WTC11 (cell line): ENCODE data around the gene GLB1L3. TPM values are rescaled to one million over a fixed set of nuclear protein-coding genes. Genes with fewer than 3 reads are reported as not detected.

Source experiments
- ATAC-seq: fragments of 200-7000 bp; cut with Tn5 transposase; 2 replicates; pipeline ENCODE4 v1.10.0; 2021; ENCODE audit warnings: mild to moderate bottlenecking, moderate library complexity
- CTCF ChIA-PET: fragments of 300-600 bp; sonication (Branson Sonifier 250); formaldehyde crosslinking; loops from one replicate; lab custom pipeline; 2021; ENCODE audit warnings: antibody characterized with exemption; lab: Charles Lee
- POLR2A ChIA-PET: fragments of 350-600 bp; sonication (Branson Sonifier 250); formaldehyde crosslinking; loops from one replicate; lab custom pipeline; 2021; ENCODE audit warnings: antibody characterized with exemption; lab: Charles Lee
- DNase-seq: peaks from one replicate; pipeline ENCODE4 v3.0.0; 2021; ENCODE audit warnings: low spot score
- H3K27ac Mint-ChIP-seq: 2 replicates; pipeline ENCODE4 v1.8.0; 2021; ENCODE audit warnings: mixed read lengths
- H3K27me3 Mint-ChIP-seq: 2 replicates; pipeline ENCODE4 v1.8.0; 2021; ENCODE audit warnings: low read depth, mild to moderate bottlenecking, moderate library complexity, mixed read lengths
- H3K36me3 Mint-ChIP-seq: 2 replicates; pipeline ENCODE4 v1.8.0; 2021; ENCODE audit warnings: mixed read lengths
- H3K4me1 Mint-ChIP-seq: 2 replicates; pipeline ENCODE4 v1.8.0; 2022; ENCODE audit warnings: mixed read lengths
- H3K4me3 Mint-ChIP-seq: 2 replicates; pipeline ENCODE4 v1.8.0; 2021; ENCODE audit warnings: mild to moderate bottlenecking, moderate library complexity, mixed read lengths
- H3K9me3 Mint-ChIP-seq: 2 replicates; pipeline ENCODE4 v1.8.0; 2021; ENCODE audit warnings: mixed read lengths
- CREB1 ChIP-seq: sonication (generic); formaldehyde crosslinking; IDR thresholded peaks from 2 replicates; pipeline ENCODE4 v1.8.0; 2023; ENCODE audit warnings: mild to moderate bottlenecking, missing genetic modification reagents
- ELF4 ChIP-seq: sonication (generic); formaldehyde crosslinking; IDR thresholded peaks from 2 replicates; pipeline ENCODE4 v1.8.1; 2022; ENCODE audit warnings: low read depth, mild to moderate bottlenecking, moderate library complexity, missing genetic modification reagents
- FOXJ3 ChIP-seq: sonication (generic); formaldehyde crosslinking; IDR thresholded peaks from 2 replicates; pipeline ENCODE4 v1.9.0; 2021; ENCODE audit warnings: missing genetic modification reagents, mild to moderate bottlenecking, borderline replicate concordance
- GABPB1 ChIP-seq: sonication (generic); formaldehyde crosslinking; IDR thresholded peaks from 2 replicates; pipeline ENCODE4 v1.8.1; 2023; ENCODE audit warnings: mild to moderate bottlenecking, missing genetic modification reagents
- IRF2 ChIP-seq: sonication (generic); formaldehyde crosslinking; IDR thresholded peaks from 2 replicates; pipeline ENCODE4 v1.8.0; 2022; ENCODE audit warnings: low read depth, missing genetic modification reagents, borderline replicate concordance
- JAZF1 ChIP-seq: fragments of 250-450 bp; sonication (Bioruptor Pico); IDR thresholded peaks from 2 replicates; pipeline ENCODE4 v1.9.0; 2021; ENCODE audit warnings: moderate library complexity, mild to moderate bottlenecking, inconsistent platforms
- MYBL2 ChIP-seq: sonication (generic); formaldehyde crosslinking; IDR thresholded peaks from 2 replicates; pipeline ENCODE4 v1.8.1; 2023; ENCODE audit warnings: mild to moderate bottlenecking, moderate library complexity, missing genetic modification reagents
- NFATC4 ChIP-seq: fragments of 250-450 bp; sonication (Bioruptor Pico); IDR thresholded peaks from 2 replicates; pipeline ENCODE4 v1.9.0; 2021; ENCODE audit warnings: mild to moderate bottlenecking
- NR1H2 ChIP-seq: sonication (generic); formaldehyde crosslinking; IDR thresholded peaks from 2 replicates; pipeline ENCODE4 v1.9.0; 2021; ENCODE audit warnings: mild to moderate bottlenecking, moderate library complexity, missing genetic modification reagents
- TEAD1 ChIP-seq: sonication (generic); formaldehyde crosslinking; IDR thresholded peaks from 2 replicates; pipeline ENCODE4 v1.8.0; 2022; ENCODE audit warnings: mild to moderate bottlenecking, missing genetic modification reagents
- ZNF317 ChIP-seq: sonication (generic); formaldehyde crosslinking; IDR thresholded peaks from 2 replicates; pipeline ENCODE4 v1.8.1; 2023; ENCODE audit warnings: low read depth, mild to moderate bottlenecking, moderate library complexity, missing genetic modification reagents, borderline replicate concordance
- total RNA-seq: library from RNA; stranded (reverse); gene quantifications from 3 replicates; pipeline ENCODE4 v1.2.3, GENCODE V29; 2021
- TF ChIP-seq, protein P1 (sequence below): sonication (generic); formaldehyde crosslinking; IDR thresholded peaks from 2 replicates; pipeline ENCODE4 v1.8.0; 2022; ENCODE audit warnings: mild to moderate bottlenecking, missing genetic modification reagents
- TF ChIP-seq, protein P2 (sequence below): fragments of 200-600 bp; IDR thresholded peaks from 2 replicates; pipeline ENCODE4 v1.8.0; 2022; ENCODE audit warnings: antibody characterized with exemption
- TF ChIP-seq, protein P3 (sequence below): sonication (generic); formaldehyde crosslinking; conservative IDR thresholded peaks from 2 replicates; pipeline ENCODE4 v1.8.1; 2023; ENCODE audit warnings: mild to moderate bottlenecking, low read depth, missing genetic modification reagents, moderate library complexity
- TF ChIP-seq, protein P4 (sequence below): fragments of 250-450 bp; sonication (Bioruptor Pico); IDR thresholded peaks from 2 replicates; pipeline ENCODE4 v1.9.0; 2021; ENCODE audit warnings: mild to moderate bottlenecking
- TF ChIP-seq, protein P5 (sequence below): sonication (generic); formaldehyde crosslinking; IDR thresholded peaks from 2 replicates; pipeline ENCODE4 v1.8.1; 2023; ENCODE audit warnings: mild to moderate bottlenecking, missing genetic modification reagents, moderate library complexity
- TF ChIP-seq, protein P6 (sequence below): fragments of 250-450 bp; sonication (Bioruptor Pico); IDR thresholded peaks from 2 replicates; pipeline ENCODE4 v1.9.0; 2021; ENCODE audit warnings: mild to moderate bottlenecking

The GLB1L3 gene
- total RNA-seq, 1 experiment from 2014 or later: 50.2 TPM

DNA sequence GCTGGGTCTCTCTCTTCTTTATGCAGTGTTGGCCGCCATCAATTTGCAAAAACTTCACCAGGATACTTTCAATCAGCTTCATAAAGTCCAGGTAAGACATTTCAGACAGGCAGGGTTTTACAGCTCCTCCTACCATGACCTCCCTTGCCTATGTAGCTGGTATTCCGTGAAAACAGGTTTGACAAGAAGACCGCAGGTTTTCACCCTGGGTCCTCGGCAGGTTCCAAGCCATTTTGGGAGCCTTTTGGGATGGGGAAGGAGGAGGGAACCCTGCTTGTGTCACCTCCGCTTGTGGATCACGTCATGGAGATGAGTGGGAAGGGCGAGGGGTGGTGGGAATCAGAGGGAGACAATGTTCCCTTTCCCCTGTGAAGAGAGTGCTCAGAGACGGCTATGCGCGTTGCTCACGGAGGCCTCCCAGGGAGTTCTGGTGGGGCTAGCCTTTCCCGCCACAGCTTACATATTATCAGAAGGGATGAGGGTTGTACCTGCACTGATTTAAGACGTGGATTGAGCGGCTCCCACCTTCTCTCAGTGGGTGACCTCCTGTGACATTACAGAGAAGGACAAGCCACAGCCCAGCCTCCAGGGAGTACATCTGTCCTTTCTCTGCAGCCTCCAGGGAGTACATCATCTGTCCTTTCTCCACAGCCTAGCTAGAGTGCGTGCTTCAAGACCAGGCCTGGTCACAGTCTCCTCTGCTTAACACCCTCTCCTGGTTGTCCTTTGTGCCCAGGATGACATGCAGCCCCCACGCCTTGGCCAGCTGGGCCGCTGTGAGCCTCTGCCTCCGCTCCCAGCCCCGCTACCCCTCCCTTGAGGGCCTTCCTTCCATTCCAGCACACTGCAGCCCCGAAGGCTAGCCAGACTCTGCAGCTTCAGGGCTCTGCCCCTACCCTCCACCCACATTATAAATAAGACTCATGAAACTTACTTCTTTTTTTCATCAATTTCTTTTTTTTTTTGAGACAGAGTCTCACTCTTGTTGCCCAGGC lies 17.2 kb downstream of the GLB1L3 start (continued):
- no peak for TF ChIP-seq NR1H2
- no peak for TF ChIP-seq FOXJ3 (CRISPR knock-in tag)
- TF ChIP-seq, protein P1, sequence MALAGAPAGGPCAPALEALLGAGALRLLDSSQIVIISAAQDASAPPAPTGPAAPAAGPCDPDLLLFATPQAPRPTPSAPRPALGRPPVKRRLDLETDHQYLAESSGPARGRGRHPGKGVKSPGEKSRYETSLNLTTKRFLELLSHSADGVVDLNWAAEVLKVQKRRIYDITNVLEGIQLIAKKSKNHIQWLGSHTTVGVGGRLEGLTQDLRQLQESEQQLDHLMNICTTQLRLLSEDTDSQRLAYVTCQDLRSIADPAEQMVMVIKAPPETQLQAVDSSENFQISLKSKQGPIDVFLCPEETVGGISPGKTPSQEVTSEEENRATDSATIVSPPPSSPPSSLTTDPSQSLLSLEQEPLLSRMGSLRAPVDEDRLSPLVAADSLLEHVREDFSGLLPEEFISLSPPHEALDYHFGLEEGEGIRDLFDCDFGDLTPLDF (CRISPR knock-in tag): no peak
- TF ChIP-seq MYBL2 (CRISPR knock-in tag): no peak
- no peak for TF ChIP-seq ZNF317 (CRISPR knock-in tag)
- TF ChIP-seq, protein P2, sequence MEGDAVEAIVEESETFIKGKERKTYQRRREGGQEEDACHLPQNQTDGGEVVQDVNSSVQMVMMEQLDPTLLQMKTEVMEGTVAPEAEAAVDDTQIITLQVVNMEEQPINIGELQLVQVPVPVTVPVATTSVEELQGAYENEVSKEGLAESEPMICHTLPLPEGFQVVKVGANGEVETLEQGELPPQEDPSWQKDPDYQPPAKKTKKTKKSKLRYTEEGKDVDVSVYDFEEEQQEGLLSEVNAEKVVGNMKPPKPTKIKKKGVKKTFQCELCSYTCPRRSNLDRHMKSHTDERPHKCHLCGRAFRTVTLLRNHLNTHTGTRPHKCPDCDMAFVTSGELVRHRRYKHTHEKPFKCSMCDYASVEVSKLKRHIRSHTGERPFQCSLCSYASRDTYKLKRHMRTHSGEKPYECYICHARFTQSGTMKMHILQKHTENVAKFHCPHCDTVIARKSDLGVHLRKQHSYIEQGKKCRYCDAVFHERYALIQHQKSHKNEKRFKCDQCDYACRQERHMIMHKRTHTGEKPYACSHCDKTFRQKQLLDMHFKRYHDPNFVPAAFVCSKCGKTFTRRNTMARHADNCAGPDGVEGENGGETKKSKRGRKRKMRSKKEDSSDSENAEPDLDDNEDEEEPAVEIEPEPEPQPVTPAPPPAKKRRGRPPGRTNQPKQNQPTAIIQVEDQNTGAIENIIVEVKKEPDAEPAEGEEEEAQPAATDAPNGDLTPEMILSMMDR: no peak

DNA sequence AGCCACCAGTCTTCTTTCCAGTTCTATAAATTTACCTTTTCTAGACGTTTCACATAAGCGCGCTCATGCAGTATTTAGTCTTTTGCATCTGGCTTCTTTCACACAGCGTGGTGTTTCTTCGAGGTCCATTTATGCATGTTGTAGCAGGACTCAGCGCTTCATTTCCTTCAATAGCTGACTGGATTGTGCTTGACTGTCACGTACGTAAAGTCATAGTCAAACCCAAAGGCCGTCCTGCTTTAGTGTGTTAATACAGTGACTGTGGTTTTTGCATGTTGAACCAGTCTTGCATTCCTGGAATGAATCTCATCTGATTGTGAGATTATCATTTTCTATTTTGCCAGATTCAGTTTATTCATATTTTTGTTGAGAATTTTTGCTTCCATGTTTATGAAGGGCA lies 18.5 kb downstream of the GLB1L3 start:
- no peak overlapping the region for H3K4me3 Mint-ChIP-seq
- no peak for ATAC-seq
- CTCF ChIA-PET: no interaction called here

More for the DNA sequence above, 18.5 kb downstream of the GLB1L3 start:
- H3K27ac Mint-ChIP-seq: no peak overlapping the region
- peaks cover 4% of the 10 kb centered on the region; the same call in 1 of the 2 replicates for H3K9me3 Mint-ChIP-seq
- POLR2A ChIA-PET: no interaction called here
- no peak for DNase-seq
- peaks cover 1% of the 10 kb centered on the region for H3K4me1 Mint-ChIP-seq
- TF ChIP-seq NFATC4 (no peak), CREB1 (CRISPR knock-in tag) (no peak), ELF4 (no peak), TEAD1 (CRISPR knock-in tag) (no peak), IRF2 (no peak), GABPB1 (CRISPR knock-in tag) (no peak), JAZF1 (CRISPR knock-in tag) (no peak)
- TF ChIP-seq, protein P3, sequence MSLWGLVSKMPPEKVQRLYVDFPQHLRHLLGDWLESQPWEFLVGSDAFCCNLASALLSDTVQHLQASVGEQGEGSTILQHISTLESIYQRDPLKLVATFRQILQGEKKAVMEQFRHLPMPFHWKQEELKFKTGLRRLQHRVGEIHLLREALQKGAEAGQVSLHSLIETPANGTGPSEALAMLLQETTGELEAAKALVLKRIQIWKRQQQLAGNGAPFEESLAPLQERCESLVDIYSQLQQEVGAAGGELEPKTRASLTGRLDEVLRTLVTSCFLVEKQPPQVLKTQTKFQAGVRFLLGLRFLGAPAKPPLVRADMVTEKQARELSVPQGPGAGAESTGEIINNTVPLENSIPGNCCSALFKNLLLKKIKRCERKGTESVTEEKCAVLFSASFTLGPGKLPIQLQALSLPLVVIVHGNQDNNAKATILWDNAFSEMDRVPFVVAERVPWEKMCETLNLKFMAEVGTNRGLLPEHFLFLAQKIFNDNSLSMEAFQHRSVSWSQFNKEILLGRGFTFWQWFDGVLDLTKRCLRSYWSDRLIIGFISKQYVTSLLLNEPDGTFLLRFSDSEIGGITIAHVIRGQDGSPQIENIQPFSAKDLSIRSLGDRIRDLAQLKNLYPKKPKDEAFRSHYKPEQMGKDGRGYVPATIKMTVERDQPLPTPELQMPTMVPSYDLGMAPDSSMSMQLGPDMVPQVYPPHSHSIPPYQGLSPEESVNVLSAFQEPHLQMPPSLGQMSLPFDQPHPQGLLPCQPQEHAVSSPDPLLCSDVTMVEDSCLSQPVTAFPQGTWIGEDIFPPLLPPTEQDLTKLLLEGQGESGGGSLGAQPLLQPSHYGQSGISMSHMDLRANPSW (CRISPR knock-in tag): no peak
- TF ChIP-seq, protein P4, sequence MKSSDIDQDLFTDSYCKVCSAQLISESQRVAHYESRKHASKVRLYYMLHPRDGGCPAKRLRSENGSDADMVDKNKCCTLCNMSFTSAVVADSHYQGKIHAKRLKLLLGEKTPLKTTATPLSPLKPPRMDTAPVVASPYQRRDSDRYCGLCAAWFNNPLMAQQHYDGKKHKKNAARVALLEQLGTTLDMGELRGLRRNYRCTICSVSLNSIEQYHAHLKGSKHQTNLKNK (CRISPR knock-in tag): no peak
- TF ChIP-seq, protein P5, sequence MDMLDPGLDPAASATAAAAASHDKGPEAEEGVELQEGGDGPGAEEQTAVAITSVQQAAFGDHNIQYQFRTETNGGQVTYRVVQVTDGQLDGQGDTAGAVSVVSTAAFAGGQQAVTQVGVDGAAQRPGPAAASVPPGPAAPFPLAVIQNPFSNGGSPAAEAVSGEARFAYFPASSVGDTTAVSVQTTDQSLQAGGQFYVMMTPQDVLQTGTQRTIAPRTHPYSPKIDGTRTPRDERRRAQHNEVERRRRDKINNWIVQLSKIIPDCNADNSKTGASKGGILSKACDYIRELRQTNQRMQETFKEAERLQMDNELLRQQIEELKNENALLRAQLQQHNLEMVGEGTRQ (CRISPR knock-in tag): no peak
- TF ChIP-seq, protein P6, sequence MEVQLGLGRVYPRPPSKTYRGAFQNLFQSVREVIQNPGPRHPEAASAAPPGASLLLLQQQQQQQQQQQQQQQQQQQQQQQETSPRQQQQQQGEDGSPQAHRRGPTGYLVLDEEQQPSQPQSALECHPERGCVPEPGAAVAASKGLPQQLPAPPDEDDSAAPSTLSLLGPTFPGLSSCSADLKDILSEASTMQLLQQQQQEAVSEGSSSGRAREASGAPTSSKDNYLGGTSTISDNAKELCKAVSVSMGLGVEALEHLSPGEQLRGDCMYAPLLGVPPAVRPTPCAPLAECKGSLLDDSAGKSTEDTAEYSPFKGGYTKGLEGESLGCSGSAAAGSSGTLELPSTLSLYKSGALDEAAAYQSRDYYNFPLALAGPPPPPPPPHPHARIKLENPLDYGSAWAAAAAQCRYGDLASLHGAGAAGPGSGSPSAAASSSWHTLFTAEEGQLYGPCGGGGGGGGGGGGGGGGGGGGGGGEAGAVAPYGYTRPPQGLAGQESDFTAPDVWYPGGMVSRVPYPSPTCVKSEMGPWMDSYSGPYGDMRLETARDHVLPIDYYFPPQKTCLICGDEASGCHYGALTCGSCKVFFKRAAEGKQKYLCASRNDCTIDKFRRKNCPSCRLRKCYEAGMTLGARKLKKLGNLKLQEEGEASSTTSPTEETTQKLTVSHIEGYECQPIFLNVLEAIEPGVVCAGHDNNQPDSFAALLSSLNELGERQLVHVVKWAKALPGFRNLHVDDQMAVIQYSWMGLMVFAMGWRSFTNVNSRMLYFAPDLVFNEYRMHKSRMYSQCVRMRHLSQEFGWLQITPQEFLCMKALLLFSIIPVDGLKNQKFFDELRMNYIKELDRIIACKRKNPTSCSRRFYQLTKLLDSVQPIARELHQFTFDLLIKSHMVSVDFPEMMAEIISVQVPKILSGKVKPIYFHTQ (CRISPR knock-in tag): no peak
- peaks cover 62% of the 10 kb centered on the region for H3K36me3 Mint-ChIP-seq
- H3K27me3 Mint-ChIP-seq: no peaks in the 10 kb centered on the region
